DND-41 (cell line): ENCODE measurements around the gene COL23A1.

Experiments used
- ATAC-seq: fragments of 200-7000 bp; cut with Tn5 transposase; 3 replicates; pipeline ENCODE4 v1.9.1; 2021; ENCODE audit warnings: low read depth; ENCODE audit not compliant: insufficient read depth
- DNase-seq: peaks from one replicate; pipeline ENCODE4 v3.0.0-alpha.2; 2020
- H2AFZ ChIP-seq: 2 replicates; pipeline ENCODE4 v1.6.0; 2012; ENCODE audit warnings: low read depth, low read length
- H3K27ac ChIP-seq: 2 replicates; pipeline ENCODE4 v1.5.1; 2012; ENCODE audit warnings: low read length, inconsistent platforms
- H3K27me3 ChIP-seq: fragments of 200-600 bp; sonication (generic); 2 replicates; pipeline ENCODE4 v1.6.0; 2012; ENCODE audit warnings: low read length, mild to moderate bottlenecking, inconsistent platforms; ENCODE audit not compliant: insufficient read depth, poor library complexity
- H3K36me3 ChIP-seq: 2 replicates; pipeline ENCODE4 v1.5.1; 2012; ENCODE audit warnings: low read length, inconsistent platforms; ENCODE audit not compliant: insufficient read depth
- H3K4me1 ChIP-seq: 2 replicates; pipeline ENCODE4 v1.5.1; 2012; ENCODE audit warnings: mild to moderate bottlenecking, low read length; ENCODE audit not compliant: insufficient read depth
- H3K4me2 ChIP-seq: 2 replicates; pipeline ENCODE4 v1.6.0; 2012; ENCODE audit warnings: mild to moderate bottlenecking, moderate library complexity, low read length, inconsistent platforms; ENCODE audit not compliant: insufficient read depth
- H3K4me3 ChIP-seq, 2 experiments: fragments of 200-600 bp in 1 of 2; shearing (Covaris generic) in 1 of 2; 2 replicates each; pipeline ENCODE4 v1.5.1; 2012 to 2016; ENCODE audit warnings: inconsistent platforms in 2 of 2, low read length in 2 of 2, mild to moderate bottlenecking in 2 of 2, low read depth in 1 of 2, moderate library complexity in 1 of 2
- H3K79me2 ChIP-seq: 2 replicates; pipeline ENCODE4 v1.6.0; 2012; ENCODE audit warnings: low read length, inconsistent platforms; ENCODE audit not compliant: insufficient read depth
- H3K9ac ChIP-seq: 2 replicates; pipeline ENCODE4 v1.6.0; 2012; ENCODE audit warnings: low read depth, mild to moderate bottlenecking, inconsistent platforms, low read length, moderate library complexity
- H3K9me3 ChIP-seq: 2 replicates; pipeline ENCODE4 v1.5.1; 2012; ENCODE audit warnings: low read length, moderate library complexity, mild to moderate bottlenecking, inconsistent platforms; ENCODE audit not compliant: insufficient read depth, severe bottlenecking
- H4K20me1 ChIP-seq: 2 replicates; pipeline ENCODE4 v1.6.0; 2012; ENCODE audit warnings: low read length; ENCODE audit not compliant: insufficient read depth
- CTCF ChIP-seq: IDR thresholded peaks from 2 replicates; pipeline ENCODE4 v1.5.1; 2012; ENCODE audit warnings: borderline replicate concordance, low read length, moderate library complexity, mild to moderate bottlenecking; ENCODE audit not compliant: poor library complexity, severe bottlenecking; ENCODE audit errors: extremely low read depth
- EZH2 ChIP-seq: IDR thresholded peaks from 3 replicates; pipeline ENCODE4 v1.6.1; 2012; ENCODE audit warnings: borderline replicate concordance, low read depth, mild to moderate bottlenecking, moderate library complexity, low read length, inconsistent platforms; ENCODE audit not compliant: severe bottlenecking

COL23A1 gene

GRCh38 chr5:178458140-178458539 lies 132.1 kb downstream of the COL23A1 start:
- no peaks in the 10 kb centered on the region for H3K36me3 ChIP-seq
- no peak overlapping the region for H3K4me3 ChIP-seq
- no peak overlapping the region for H3K4me2 ChIP-seq
- no peak overlapping the region for H2AFZ ChIP-seq
- DNase-seq, result no peak
- H3K9me3 ChIP-seq, result no peaks in the 10 kb centered on the region
- no peaks in the 10 kb centered on the region for H3K27me3 ChIP-seq
- H3K4me1 ChIP-seq, result peaks cover 13% of the 10 kb centered on the region
- H3K27ac ChIP-seq, result no peak overlapping the region
- H3K9ac ChIP-seq, result no peak overlapping the region
- no peaks in the 10 kb centered on the region for H4K20me1 ChIP-seq
- no peaks in the 10 kb centered on the region for H3K79me2 ChIP-seq
- TF ChIP-seq EZH2 (no peak), CTCF (no peak)
- no peak for ATAC-seq

GRCh38 chr5:178457471-178457870 lies 132.7 kb downstream of the COL23A1 start:
- Histone ChIP-seq H3K4me3 (no peak overlapping the region), H2AFZ (no peak overlapping the region), H3K4me2 (no peak overlapping the region), H3K4me1 (peaks cover 13% of the 10 kb centered on the region), H3K27ac (no peak overlapping the region), H3K36me3 (no peaks in the 10 kb centered on the region), H4K20me1 (no peaks in the 10 kb centered on the region), H3K9ac (no peak overlapping the region), H3K27me3 (no peaks in the 10 kb centered on the region), H3K9me3 (no peaks in the 10 kb centered on the region), H3K79me2 (no peaks in the 10 kb centered on the region)
- DNase-seq (no peak), ATAC-seq (no peak)
- TF ChIP-seq CTCF (no peak), EZH2 (no peak)

- H3K4me2 ChIP-seq, result no peak overlapping the region
- H3K9me3 ChIP-seq, result no peaks in the 10 kb centered on the region
- ATAC-seq (no peak), DNase-seq (no peak)
- no peak overlapping the region for H3K27ac ChIP-seq
- no peaks in the 10 kb centered on the region for H3K36me3 ChIP-seq
- H3K4me1 ChIP-seq, result peaks cover 13% of the 10 kb centered on the region
- no peaks in the 10 kb centered on the region for H4K20me1 ChIP-seq
- TF ChIP-seq EZH2 (no peak), CTCF (no peak)
- no peak overlapping the region; the same call in 1 of the 2 replicates for H2AFZ ChIP-seq
- H3K79me2 ChIP-seq, result no peaks in the 10 kb centered on the region
- H3K9ac ChIP-seq, result no peak overlapping the region
- H3K27me3 ChIP-seq, result no peaks in the 10 kb centered on the region
- no peak overlapping the region for H3K4me3 ChIP-seq
These were observed 134.7 kb downstream of the COL23A1 start for GRCh38 chr5:178455480-178455835.
